ENCODE measurements around the gene SLC7A4. TPM values are rescaled to one million over a fixed set of nuclear protein-coding genes. Genes with fewer than 3 reads are reported as not detected.

The SLC7A4 gene
- total and polyA plus RNA-seq, 2 donors (not counting 1 experiment from before 2014, with no cell fraction given) = not detected

DNA sequence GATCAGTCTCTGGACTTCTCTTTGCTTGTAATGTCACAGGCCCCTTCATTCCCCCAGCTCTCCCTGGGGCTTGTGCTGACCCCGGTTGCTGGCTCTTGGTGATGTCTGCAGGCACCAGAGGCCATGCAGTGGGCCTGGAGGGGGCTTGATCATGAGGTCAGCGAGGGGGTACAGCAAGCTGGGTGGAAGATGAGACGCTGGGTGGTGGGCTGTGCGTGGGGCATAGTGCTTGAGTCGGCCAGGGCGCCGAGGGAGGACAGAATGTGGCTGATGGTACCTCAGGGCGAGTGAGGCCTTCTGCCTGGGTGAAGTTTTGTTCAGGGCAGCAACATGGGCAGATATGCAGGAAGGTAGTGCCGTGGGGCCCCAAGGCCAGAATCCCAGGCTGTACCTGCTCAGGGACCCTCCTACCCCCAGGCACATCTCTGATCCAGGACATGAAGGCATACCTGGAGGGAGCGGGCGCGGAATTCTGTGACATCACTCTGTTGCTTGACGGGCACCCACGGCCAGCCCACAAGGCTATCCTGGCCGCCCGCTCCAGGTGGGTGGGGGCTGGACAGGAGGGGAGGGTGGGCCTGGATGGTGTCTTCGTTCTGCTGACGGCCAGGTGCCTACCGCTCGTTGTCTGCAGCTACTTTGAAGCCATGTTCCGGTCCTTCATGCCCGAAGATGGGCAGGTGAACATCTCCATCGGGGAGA lies 36.9 kb downstream of the SLC7A4 start:
- no peak for TF ChIP-seq EZH2 (IDR thresholded peaks at IDR 0.05; ENCODE audit: borderline replicate concordance, insufficient read depth, low read depth, low read length, poor library complexity, severe bottlenecking)
- TF ChIP-seq, protein P1, sequence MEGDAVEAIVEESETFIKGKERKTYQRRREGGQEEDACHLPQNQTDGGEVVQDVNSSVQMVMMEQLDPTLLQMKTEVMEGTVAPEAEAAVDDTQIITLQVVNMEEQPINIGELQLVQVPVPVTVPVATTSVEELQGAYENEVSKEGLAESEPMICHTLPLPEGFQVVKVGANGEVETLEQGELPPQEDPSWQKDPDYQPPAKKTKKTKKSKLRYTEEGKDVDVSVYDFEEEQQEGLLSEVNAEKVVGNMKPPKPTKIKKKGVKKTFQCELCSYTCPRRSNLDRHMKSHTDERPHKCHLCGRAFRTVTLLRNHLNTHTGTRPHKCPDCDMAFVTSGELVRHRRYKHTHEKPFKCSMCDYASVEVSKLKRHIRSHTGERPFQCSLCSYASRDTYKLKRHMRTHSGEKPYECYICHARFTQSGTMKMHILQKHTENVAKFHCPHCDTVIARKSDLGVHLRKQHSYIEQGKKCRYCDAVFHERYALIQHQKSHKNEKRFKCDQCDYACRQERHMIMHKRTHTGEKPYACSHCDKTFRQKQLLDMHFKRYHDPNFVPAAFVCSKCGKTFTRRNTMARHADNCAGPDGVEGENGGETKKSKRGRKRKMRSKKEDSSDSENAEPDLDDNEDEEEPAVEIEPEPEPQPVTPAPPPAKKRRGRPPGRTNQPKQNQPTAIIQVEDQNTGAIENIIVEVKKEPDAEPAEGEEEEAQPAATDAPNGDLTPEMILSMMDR (IDR thresholded peaks at IDR 0.05) = no peak
- Mint-ChIP-seq H3K4me1 (peaks cover 7% of the 10 kb centered on the region), H3K27ac (peak overlapping the region; percentile 46), H3K4me3 (no peak overlapping the region), H3K27me3 (no peaks in the 10 kb centered on the region), H3K9me3 (ENCODE audit: insufficient read depth) (no peaks in the 10 kb centered on the region)
- intact Hi-C loops (cut with micrococcal nuclease) = no loop called here
- no peak for ATAC-seq (ENCODE audit: low read depth)
- no peak overlapping the region for H3K4me3 ChIP-seq (ENCODE audit: control extremely low read depth in 1 of 5, extremely low read depth in 1 of 5, insufficient read depth in 1 of 5, low read depth in 2 of 5, low read length in 4 of 5)
- H3K4me1 ChIP-seq (ENCODE audit: control insufficient read depth in 2 of 2, insufficient read depth in 2 of 2, low read length in 2 of 2) = peaks cover 6 to 9% of the 10 kb centered on the region in 2 donors
- H2AFZ ChIP-seq (ENCODE audit: insufficient read depth, low read depth, low read length, poor library complexity, severe bottlenecking) = no peak overlapping the region
- DNase-seq = no peak
- POLR2A ChIA-PET = no interaction called here
- H3K27ac ChIP-seq (ENCODE audit: low read length in 2 of 2) = no peak overlapping the region
- peaks cover 7% of the 10 kb centered on the region for H3K79me2 ChIP-seq (ENCODE audit: control insufficient read depth, insufficient read depth, low read length)
- CTCF ChIA-PET = no interaction called here
- H3K36me3 ChIP-seq (replicated peaks in 1 of 2; ENCODE audit: control extremely low read depth in 1 of 2, control insufficient read depth in 1 of 2, extremely low read depth in 1 of 2, insufficient read depth in 2 of 2, low read length in 1 of 2) = peaks cover 0 to 34% of the 10 kb centered on the region in 2 experiments
- whole genome bisulfite sequencing (ENCODE audit: insufficient coverage) = 94% methylated on average over 15 of the region's 23 CpGs
- H3K4me2 ChIP-seq (replicated peaks; ENCODE audit: low read depth, low read length, poor library complexity, severe bottlenecking) = no peak overlapping the region
- H3K9ac ChIP-seq (ENCODE audit: low read length) = no peak overlapping the region
- peaks cover 22% of the 10 kb centered on the region for H4K20me1 ChIP-seq (ENCODE audit: control insufficient read depth, insufficient read depth, low read length, poor library complexity, severe bottlenecking)
- peaks cover 0 to 3% (median 0%) of the 10 kb centered on the region in 3 donors for H3K9me3 ChIP-seq (ENCODE audit: control extremely low read depth in 1 of 3, control insufficient read depth in 2 of 3, insufficient read depth in 1 of 3, low read length in 2 of 3)
- no peaks in the 10 kb centered on the region for H3K27me3 ChIP-seq (replicated peaks in 1 of 4; ENCODE audit: control extremely low read depth in 1 of 4, control insufficient read depth in 3 of 4, insufficient read depth in 4 of 4, low read length in 3 of 4)

DNA sequence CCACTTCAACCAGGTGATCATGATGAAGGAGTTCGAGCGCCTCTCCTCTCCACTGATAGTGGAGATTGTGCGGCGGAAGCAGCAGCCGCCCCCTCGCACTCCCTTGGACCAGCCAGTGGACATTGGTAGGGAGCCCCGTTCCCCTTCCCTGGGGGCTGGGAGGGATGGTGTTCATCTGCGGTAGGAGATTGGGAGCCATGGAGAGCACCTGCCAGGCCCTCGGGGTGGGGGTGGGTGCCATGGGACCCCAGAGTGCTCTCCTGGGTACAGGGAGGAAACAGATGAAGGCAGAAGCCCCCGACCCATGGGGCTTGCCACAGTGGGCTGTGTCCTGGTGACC lies 37.5 kb downstream of the SLC7A4 start:
- Histone ChIP-seq H3K4me2 (replicated peaks; ENCODE audit: low read depth, low read length, poor library complexity, severe bottlenecking) (no peak overlapping the region), H4K20me1 (ENCODE audit: control insufficient read depth, insufficient read depth, low read length, poor library complexity, severe bottlenecking) (peaks cover 16% of the 10 kb centered on the region), H3K27me3 (replicated peaks in 1 of 4; ENCODE audit: control extremely low read depth in 1 of 4, control insufficient read depth in 3 of 4, insufficient read depth in 4 of 4, low read length in 3 of 4) (no peaks in the 10 kb centered on the region), H3K4me3 (ENCODE audit: control extremely low read depth in 1 of 5, extremely low read depth in 1 of 5, insufficient read depth in 1 of 5, low read depth in 2 of 5, low read length in 4 of 5) (no peak overlapping the region), H3K36me3 (replicated peaks in 1 of 2; ENCODE audit: control extremely low read depth in 1 of 2, control insufficient read depth in 1 of 2, extremely low read depth in 1 of 2, insufficient read depth in 2 of 2, low read length in 1 of 2) (peaks cover 0 to 30% of the 10 kb centered on the region in 2 experiments), H2AFZ (ENCODE audit: insufficient read depth, low read depth, low read length, poor library complexity, severe bottlenecking) (no peak overlapping the region), H3K79me2 (ENCODE audit: control insufficient read depth, insufficient read depth, low read length) (peaks cover 1% of the 10 kb centered on the region), H3K4me1 (ENCODE audit: control insufficient read depth in 2 of 2, insufficient read depth in 2 of 2, low read length in 2 of 2) (peaks cover 0 to 3% of the 10 kb centered on the region in 2 donors), H3K9me3 (ENCODE audit: control extremely low read depth in 1 of 3, control insufficient read depth in 2 of 3, insufficient read depth in 1 of 3, low read length in 2 of 3) (peaks cover 0 to 3% (median 0%) of the 10 kb centered on the region in 3 donors), H3K27ac (ENCODE audit: low read length in 2 of 2) (no peak overlapping the region), H3K9ac (ENCODE audit: low read length) (no peak overlapping the region)
- Mint-ChIP-seq H3K4me1 (peaks cover 2% of the 10 kb centered on the region), H3K9me3 (ENCODE audit: insufficient read depth) (no peaks in the 10 kb centered on the region), H3K27ac (peak overlapping the region; percentile 34), H3K27me3 (no peaks in the 10 kb centered on the region), H3K4me3 (no peak overlapping the region)
- TF ChIP-seq EZH2 (IDR thresholded peaks at IDR 0.05; ENCODE audit: borderline replicate concordance, insufficient read depth, low read depth, low read length, poor library complexity, severe bottlenecking) = no peak
- TF ChIP-seq, protein P1 (IDR thresholded peaks at IDR 0.05) = no peak
- ChIA-PET POLR2A (no interaction called here), CTCF (interaction anchor here (1.1 kb wide), 1 partner anchor 13 kb away, joined by 3 read pairs; the partner anchor contains the start of gene LZTR1)
- 86% methylated on average over 6 of the region's 10 CpGs for WGBS (ENCODE audit: insufficient coverage)
- DNase-seq = no peak
- intact Hi-C loops (cut with micrococcal nuclease) = no loop called here
- ATAC-seq (ENCODE audit: low read depth) = no peak

Measured in B cell (primary cell).